ENCODE results near the gene NUBP2.

NUBP2 gene

DNA sequence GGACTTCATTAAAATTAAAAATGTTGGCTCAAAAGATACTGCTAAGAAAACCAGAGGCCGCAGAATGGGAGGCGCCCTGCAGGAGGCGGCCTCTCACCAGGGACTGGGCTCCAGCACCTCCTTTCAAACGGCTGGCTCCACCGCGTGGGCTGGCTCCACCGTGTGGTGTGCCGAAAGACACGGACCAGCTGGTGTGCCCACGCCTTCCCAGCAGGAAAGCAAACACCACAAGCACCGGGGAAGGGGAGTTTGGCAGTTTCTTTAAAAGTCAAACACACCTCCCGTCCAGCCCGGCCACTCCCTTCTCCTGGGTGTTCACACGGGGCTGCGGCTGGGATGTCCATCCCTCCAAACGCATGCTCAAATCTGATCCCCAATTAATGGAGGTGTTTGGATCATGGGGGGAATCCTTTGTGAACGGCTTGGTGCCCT, 30.0 kb downstream of the NUBP2 start (continued):
- TF ChIP-seq PATZ1 (tag by site-specific recombination; IDR thresholded peaks at IDR 0.05): no peak; the same call in 1 of the 2 replicates
- no peak for TF ChIP-seq ZNF366 (tag by site-specific recombination; conservative IDR thresholded peaks at IDR 0.05)
- no peak for TF ChIP-seq ZNF837 (tag by site-specific recombination; IDR thresholded peaks at IDR 0.05)
- no peak for TF ChIP-seq TRIM28 (IDR thresholded peaks at IDR 0.05; ENCODE audit: borderline replicate concordance, low read length)
- no peak for TF ChIP-seq ZNF571 (tag by site-specific recombination; IDR thresholded peaks at IDR 0.05)
- TF ChIP-seq REPIN1 (tag by site-specific recombination; IDR thresholded peaks at IDR 0.05; ENCODE audit: low read depth): no peak
- TF ChIP-seq ZFP37 (tag by site-specific recombination; IDR thresholded peaks at IDR 0.05): no peak
- no peak for TF ChIP-seq ZNF521 (tag by site-specific recombination; IDR thresholded peaks at IDR 0.05)
- peak; percentile 98 for TF ChIP-seq ZFHX2 (tag by site-specific recombination; conservative IDR thresholded peaks at IDR 0.05)
- no peak for TF ChIP-seq ZNF280D (tag by site-specific recombination; IDR thresholded peaks at IDR 0.05)
- TF ChIP-seq ZSCAN4 (tag by site-specific recombination; IDR thresholded peaks at IDR 0.05): no peak
- no peak for TF ChIP-seq ZNF473 (tag by site-specific recombination; IDR thresholded peaks at IDR 0.05)
- TF ChIP-seq ZNF585B (tag by site-specific recombination; IDR thresholded peaks at IDR 0.05): no peak
- TF ChIP-seq ZIC2 (tag by site-specific recombination; IDR thresholded peaks at IDR 0.05): peak; percentile 95
- TF ChIP-seq ZBTB20 (tag by site-specific recombination; IDR thresholded peaks at IDR 0.05): no peak
- no peak for TF ChIP-seq ZEB2 (tag by site-specific recombination; IDR thresholded peaks at IDR 0.05)
- peak; percentile 58; the same call in 1 of the 2 replicates for TF ChIP-seq ZNF561 (tag by site-specific recombination; IDR thresholded peaks at IDR 0.05; ENCODE audit: borderline replicate concordance)
- TF ChIP-seq ZNF155 (tag by site-specific recombination; IDR thresholded peaks at IDR 0.05): no peak
- no peak for TF ChIP-seq ZNF239 (tag by site-specific recombination; IDR thresholded peaks at IDR 0.05)
- TF ChIP-seq, protein P1, sequence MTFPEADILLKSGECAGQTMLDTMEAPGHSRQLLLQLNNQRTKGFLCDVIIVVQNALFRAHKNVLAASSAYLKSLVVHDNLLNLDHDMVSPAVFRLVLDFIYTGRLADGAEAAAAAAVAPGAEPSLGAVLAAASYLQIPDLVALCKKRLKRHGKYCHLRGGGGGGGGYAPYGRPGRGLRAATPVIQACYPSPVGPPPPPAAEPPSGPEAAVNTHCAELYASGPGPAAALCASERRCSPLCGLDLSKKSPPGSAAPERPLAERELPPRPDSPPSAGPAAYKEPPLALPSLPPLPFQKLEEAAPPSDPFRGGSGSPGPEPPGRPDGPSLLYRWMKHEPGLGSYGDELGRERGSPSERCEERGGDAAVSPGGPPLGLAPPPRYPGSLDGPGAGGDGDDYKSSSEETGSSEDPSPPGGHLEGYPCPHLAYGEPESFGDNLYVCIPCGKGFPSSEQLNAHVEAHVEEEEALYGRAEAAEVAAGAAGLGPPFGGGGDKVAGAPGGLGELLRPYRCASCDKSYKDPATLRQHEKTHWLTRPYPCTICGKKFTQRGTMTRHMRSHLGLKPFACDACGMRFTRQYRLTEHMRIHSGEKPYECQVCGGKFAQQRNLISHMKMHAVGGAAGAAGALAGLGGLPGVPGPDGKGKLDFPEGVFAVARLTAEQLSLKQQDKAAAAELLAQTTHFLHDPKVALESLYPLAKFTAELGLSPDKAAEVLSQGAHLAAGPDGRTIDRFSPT (tag by site-specific recombination; IDR thresholded peaks at IDR 0.05): no peak
- TF ChIP-seq, protein P2, sequence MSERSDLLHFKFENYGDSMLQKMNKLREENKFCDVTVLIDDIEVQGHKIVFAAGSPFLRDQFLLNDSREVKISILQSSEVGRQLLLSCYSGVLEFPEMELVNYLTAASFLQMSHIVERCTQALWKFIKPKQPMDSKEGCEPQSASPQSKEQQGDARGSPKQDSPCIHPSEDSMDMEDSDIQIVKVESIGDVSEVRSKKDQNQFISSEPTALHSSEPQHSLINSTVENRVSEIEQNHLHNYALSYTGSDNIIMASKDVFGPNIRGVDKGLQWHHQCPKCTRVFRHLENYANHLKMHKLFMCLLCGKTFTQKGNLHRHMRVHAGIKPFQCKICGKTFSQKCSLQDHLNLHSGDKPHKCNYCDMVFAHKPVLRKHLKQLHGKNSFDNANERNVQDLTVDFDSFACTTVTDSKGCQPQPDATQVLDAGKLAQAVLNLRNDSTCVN (tag by site-specific recombination; optimal IDR thresholded peaks at IDR 0.05): no peak
- no peak for TF ChIP-seq PRDM1 (tag by site-specific recombination; IDR thresholded peaks at IDR 0.05)
- no peak for TF ChIP-seq ZNF433 (tag by site-specific recombination; IDR thresholded peaks at IDR 0.05; ENCODE audit: low read depth)
- peak; percentile 89 for TF ChIP-seq WT1 (tag by site-specific recombination; IDR thresholded peaks at IDR 0.05)
- no peak for TF ChIP-seq ZSCAN23 (tag by site-specific recombination; IDR thresholded peaks at IDR 0.05)
- no peak for TF ChIP-seq ZNF768 (tag by site-specific recombination; IDR thresholded peaks at IDR 0.05)
- no peak for TF ChIP-seq ZNF621 (tag by site-specific recombination; IDR thresholded peaks at IDR 0.05)
- no peak for TF ChIP-seq ZNF560 (tag by site-specific recombination; IDR thresholded peaks at IDR 0.05; ENCODE audit: borderline replicate concordance)
- TF ChIP-seq ZSCAN16 (tag by site-specific recombination; IDR thresholded peaks at IDR 0.05): no peak
- 0 out of 2 replicates have a peak, but pooled peaks have one; percentile 44 for TF ChIP-seq IKZF3 (tag by site-specific recombination; IDR thresholded peaks at IDR 0.05)

Measured in HEK293 (cell line).